GM23248 (cell line): ENCODE measurements around the gene GYG2.
"Not testable (repeated sequence)": the region's sequence is repeated elsewhere in the genome, so short reads cannot be mapped to it uniquely, and the experiment has no call there.

ENCODE experiments used
- EZH2 ChIP-seq: fragments of 200-600 bp; sonication (generic); IDR thresholded peaks from 2 replicates; pipeline ENCODE4 v1.6.1; 2018; ENCODE audit warnings: antibody characterized with exemption, mild to moderate bottlenecking; ENCODE audit not compliant: insufficient read depth, poor library complexity, severe bottlenecking
- EZH2phosphoT487 ChIP-seq: fragments of 200-600 bp; sonication (generic); IDR thresholded peaks from 2 replicates; pipeline ENCODE4 v1.6.1; 2018; ENCODE audit warnings: antibody characterized with exemption, moderate library complexity, mild to moderate bottlenecking, low read depth; ENCODE audit not compliant: insufficient read depth

GRCh38 chrX:2812161-2812907 is 16.4 kb upstream of the GYG2 start:
- TF ChIP-seq EZH2phosphoT487, EZH2: not testable (repeated sequence)
